ENCODE results near the gene FAIM. TPM values are rescaled to one million over a fixed set of nuclear protein-coding genes. Genes with fewer than 3 reads are reported as not detected.

Gene FAIM
- total RNA-seq, 1 experiment from 2014 or later, result 11.0 TPM

DNA sequence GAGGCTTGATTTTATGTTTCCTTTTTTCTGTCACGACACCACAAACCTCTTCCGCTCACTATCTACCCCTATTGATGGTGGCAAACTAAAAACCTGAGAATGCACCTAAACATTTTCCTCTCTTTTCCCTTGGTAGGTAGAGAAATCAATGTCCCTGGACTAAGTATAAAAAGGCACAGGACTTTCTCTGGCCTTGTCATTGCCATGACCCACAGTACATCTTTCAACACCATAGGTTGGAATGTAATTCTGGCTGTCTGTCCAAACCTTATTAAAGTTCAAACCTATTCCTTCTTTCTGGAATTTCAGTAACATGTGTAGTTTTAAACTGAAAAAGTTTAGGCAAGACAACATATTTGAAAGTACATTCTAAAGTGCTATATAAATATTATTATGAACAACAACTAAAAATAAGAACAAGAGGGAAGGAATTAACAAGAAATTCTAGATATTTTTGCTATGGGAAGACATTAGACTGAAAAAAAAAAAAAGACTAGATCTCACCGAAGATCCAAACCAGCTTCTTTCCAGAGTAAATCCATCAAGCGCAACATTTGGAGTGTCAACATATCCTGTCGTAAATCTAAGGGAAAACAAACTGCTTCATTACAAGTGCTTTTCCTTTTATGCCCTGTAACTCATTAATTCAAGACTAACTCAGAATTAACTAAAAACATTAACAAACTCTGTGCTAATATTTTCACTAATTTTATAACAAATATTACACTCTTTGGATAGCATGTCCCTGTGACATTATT is 73.1 kb downstream of the FAIM start:
- no peak overlapping the region for H4K8ac ChIP-seq (replicated peaks; ENCODE audit: insufficient read length, low read depth, low read length)
- H3K23me2 ChIP-seq (ENCODE audit: insufficient read length, low read depth, low read length, poor library complexity, severe bottlenecking), result no peaks in the 10 kb centered on the region
- no peak overlapping the region for H3K14ac ChIP-seq (ENCODE audit: insufficient read depth, low read length)
- H3K9ac ChIP-seq (ENCODE audit: extremely low read depth, insufficient read length, low read length), result no peak overlapping the region
- no peaks in the 10 kb centered on the region for H3K79me2 ChIP-seq (ENCODE audit: insufficient read depth, low read length)
- no peak overlapping the region for H4K91ac ChIP-seq (ENCODE audit: insufficient read length, low read depth, low read length)
- H4K20me1 ChIP-seq (ENCODE audit: control insufficient read depth, insufficient read depth, insufficient read length), result no peaks in the 10 kb centered on the region
- H3K18ac ChIP-seq (ENCODE audit: insufficient read length, low read depth, low read length), result no peak overlapping the region
- H2BK5ac ChIP-seq (ENCODE audit: insufficient read length, low read length), result no peak overlapping the region
- no peak overlapping the region for H2BK20ac ChIP-seq (ENCODE audit: low read depth, low read length, poor library complexity, severe bottlenecking)
- H2AFZ ChIP-seq (ENCODE audit: low read length), result no peak overlapping the region
- Mint-ChIP-seq H3K27me3 (ENCODE audit: low read depth) (no peaks in the 10 kb centered on the region), H3K27ac (peak overlapping the region in 1 of 3 experiments; percentile 50; a peak in 1 of 7 replicates), H3K4me3 (no peak overlapping the region), H3K36me3 (ENCODE audit: insufficient read depth in 1 of 3, low read depth in 3 of 3) (peaks cover 10 to 36% (median 33%) of the 10 kb centered on the region in 3 experiments; a peak in 6 of 7 replicates), H3K9me3 (peaks cover 0 to 2% of the 10 kb centered on the region in 2 experiments; a peak in 1 of 5 replicates), H3K4me1 (no peaks in the 10 kb centered on the region)
- no peak overlapping the region for H2AK5ac ChIP-seq (ENCODE audit: insufficient read length, low read length)
- no peak overlapping the region for H3K27ac ChIP-seq (ENCODE audit: insufficient read length, low read depth, low read length)
- no peaks in the 10 kb centered on the region for H3K79me1 ChIP-seq (ENCODE audit: insufficient read depth, low read depth, low read length, poor library complexity, severe bottlenecking)
- no peak overlapping the region for H2BK12ac ChIP-seq (ENCODE audit: insufficient read length, low read depth, low read length)
- no peaks in the 10 kb centered on the region for H3K4me1 ChIP-seq (ENCODE audit: insufficient read depth, low read length)
- H2BK120ac ChIP-seq (ENCODE audit: low read depth, low read length, poor library complexity, severe bottlenecking), result no peak overlapping the region
- H3K27me3 ChIP-seq (ENCODE audit: insufficient read depth, low read length), result no peaks in the 10 kb centered on the region
- H3K23ac ChIP-seq (ENCODE audit: insufficient read length, low read depth, low read length), result no peak overlapping the region
- H3K9me3 ChIP-seq (ENCODE audit: control insufficient read depth, low read depth, low read length), result no peaks in the 10 kb centered on the region
- no peak overlapping the region for H3K56ac ChIP-seq (ENCODE audit: insufficient read length, low read depth, low read length)
- no peak overlapping the region for H4K5ac ChIP-seq (ENCODE audit: insufficient read length, low read depth, low read length)
- TF ChIP-seq, protein P1, sequence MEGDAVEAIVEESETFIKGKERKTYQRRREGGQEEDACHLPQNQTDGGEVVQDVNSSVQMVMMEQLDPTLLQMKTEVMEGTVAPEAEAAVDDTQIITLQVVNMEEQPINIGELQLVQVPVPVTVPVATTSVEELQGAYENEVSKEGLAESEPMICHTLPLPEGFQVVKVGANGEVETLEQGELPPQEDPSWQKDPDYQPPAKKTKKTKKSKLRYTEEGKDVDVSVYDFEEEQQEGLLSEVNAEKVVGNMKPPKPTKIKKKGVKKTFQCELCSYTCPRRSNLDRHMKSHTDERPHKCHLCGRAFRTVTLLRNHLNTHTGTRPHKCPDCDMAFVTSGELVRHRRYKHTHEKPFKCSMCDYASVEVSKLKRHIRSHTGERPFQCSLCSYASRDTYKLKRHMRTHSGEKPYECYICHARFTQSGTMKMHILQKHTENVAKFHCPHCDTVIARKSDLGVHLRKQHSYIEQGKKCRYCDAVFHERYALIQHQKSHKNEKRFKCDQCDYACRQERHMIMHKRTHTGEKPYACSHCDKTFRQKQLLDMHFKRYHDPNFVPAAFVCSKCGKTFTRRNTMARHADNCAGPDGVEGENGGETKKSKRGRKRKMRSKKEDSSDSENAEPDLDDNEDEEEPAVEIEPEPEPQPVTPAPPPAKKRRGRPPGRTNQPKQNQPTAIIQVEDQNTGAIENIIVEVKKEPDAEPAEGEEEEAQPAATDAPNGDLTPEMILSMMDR (conservative IDR thresholded peaks at IDR 0.05), result no peak
- H3K4ac ChIP-seq (ENCODE audit: low read depth, low read length), result no peak overlapping the region
- H3K4me2 ChIP-seq (ENCODE audit: insufficient read depth, insufficient read length, low read length), result no peak overlapping the region
- no peak for DNase-seq
- no peak overlapping the region for H3T11ph ChIP-seq (ENCODE audit: low read length)
- no peak overlapping the region for H2BK15ac ChIP-seq (ENCODE audit: low read depth, low read length)
- WGBS (ENCODE audit: extremely low coverage, insufficient read length, low lambda C conversion rate), result no CpG with 5 or more reads among the region's 5 CpGs

Measured in H9 (cell line).